Astrocyte of the cerebellum (primary cell): Measurements from ENCODE around the gene BRICD5.

Experiments
- DNase-seq: peaks from one replicate; pipeline ENCODE4 v3.0.0-alpha.2; 2011; ENCODE audit warnings: low read depth
- H3K4me3 ChIP-seq: 2 replicates; pipeline ENCODE4 v1.5.1; 2011; ENCODE audit warnings: mild to moderate bottlenecking, low read depth, low read length, moderate library complexity
- CTCF ChIP-seq: IDR thresholded peaks from 2 replicates; pipeline ENCODE4 v1.5.1; 2012; ENCODE audit warnings: low read length, low read depth, moderate library complexity, mild to moderate bottlenecking; ENCODE audit errors: missing control alignments
- in situ Hi-C: cut with HindIII; loops from 2 replicates; pipeline ENCODE4 v1.10.0; 2017; ENCODE audit warnings: low sequenced_read_pairs

BRICD5 gene

GRCh38 chr16:2175454-2175853 lies 35.2 kb downstream of the BRICD5 start:
- no peak overlapping the region for H3K4me3 ChIP-seq
- no peak for TF ChIP-seq CTCF
- no peak for DNase-seq
- in situ Hi-C loops = no loop called here

- no peak for TF ChIP-seq CTCF
- DNase-seq = no peak
- in situ Hi-C loops = no loop called here
- H3K4me3 ChIP-seq = no peak overlapping the region
Observed at GRCh38 chr16:2174396-2175131, 36.1 kb downstream of the BRICD5 start.

- in situ Hi-C loops = no loop called here
- no peak for TF ChIP-seq CTCF
- H3K4me3 ChIP-seq = no peak overlapping the region
- DNase-seq = no peak
Observed at GRCh38 chr16:2173916-2174315, 36.7 kb downstream of the BRICD5 start.

- no peak overlapping the region for H3K4me3 ChIP-seq
- TF ChIP-seq CTCF = no peak
- no peak for DNase-seq
- in situ Hi-C loops = no loop called here
Observed at GRCh38 chr16:2173366-2173765, 37.3 kb downstream of the BRICD5 start.

- no peak overlapping the region for H3K4me3 ChIP-seq
- no peak for TF ChIP-seq CTCF
- no peak for DNase-seq
- in situ Hi-C loops = no loop called here
Observed at GRCh38 chr16:2172688-2173335, 37.9 kb downstream of the BRICD5 start.

- DNase-seq = no peak
- no peak for TF ChIP-seq CTCF
- H3K4me3 ChIP-seq = no peak overlapping the region
- in situ Hi-C loops = no loop called here
Observed at GRCh38 chr16:2171601-2172178, 39.0 kb downstream of the BRICD5 start.
